ENCODE results near the gene VIPR1.

VIPR1 gene

DNA sequence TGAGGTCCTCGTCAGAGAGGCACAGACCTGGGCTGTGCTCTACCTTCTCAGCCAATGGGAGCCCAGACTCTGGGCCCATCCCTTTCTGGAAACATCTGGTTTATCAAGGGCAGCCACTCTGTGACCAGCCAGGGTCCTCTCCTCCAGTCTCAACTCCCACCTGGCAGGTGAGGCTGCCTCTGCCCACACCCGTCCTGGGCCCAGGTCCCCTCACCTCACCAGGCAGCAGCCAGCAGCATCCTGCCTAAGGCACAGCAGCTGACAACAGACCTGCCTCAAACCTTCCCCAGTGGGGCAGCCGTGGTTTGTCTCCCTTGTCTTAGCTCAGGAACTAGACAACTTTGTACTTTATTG, 8.7 kb upstream of the VIPR1 start:
- no peak for DNase-seq

GRCh38 chr3:42495393-42495792, 7.0 kb upstream of the VIPR1 start:
- DNase-seq = no peak

GRCh38 chr3:42497009-42497731, 5.3 kb upstream of the VIPR1 start:
- no peak for DNase-seq

DNA sequence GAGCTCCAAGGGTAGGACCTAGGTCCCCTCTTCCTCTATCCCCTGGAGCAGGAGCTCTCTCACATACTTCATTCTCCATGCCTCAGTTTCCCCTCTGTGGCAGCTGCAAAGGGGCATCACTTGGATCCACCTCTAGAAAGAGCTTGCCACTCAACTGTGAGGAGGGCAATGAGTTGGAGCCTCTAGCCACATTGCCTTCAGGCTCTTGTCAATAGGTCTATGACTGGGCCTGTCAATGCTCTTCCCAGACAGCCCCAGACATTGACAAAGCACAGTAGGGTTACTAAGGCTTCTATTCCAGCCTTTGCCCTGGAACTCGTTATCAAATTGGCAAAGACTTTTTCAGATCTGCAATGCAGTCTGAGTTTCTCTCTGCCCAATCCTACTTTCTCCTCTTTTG, 4.4 kb upstream of the VIPR1 start:
- DNase-seq = no peak

DNA sequence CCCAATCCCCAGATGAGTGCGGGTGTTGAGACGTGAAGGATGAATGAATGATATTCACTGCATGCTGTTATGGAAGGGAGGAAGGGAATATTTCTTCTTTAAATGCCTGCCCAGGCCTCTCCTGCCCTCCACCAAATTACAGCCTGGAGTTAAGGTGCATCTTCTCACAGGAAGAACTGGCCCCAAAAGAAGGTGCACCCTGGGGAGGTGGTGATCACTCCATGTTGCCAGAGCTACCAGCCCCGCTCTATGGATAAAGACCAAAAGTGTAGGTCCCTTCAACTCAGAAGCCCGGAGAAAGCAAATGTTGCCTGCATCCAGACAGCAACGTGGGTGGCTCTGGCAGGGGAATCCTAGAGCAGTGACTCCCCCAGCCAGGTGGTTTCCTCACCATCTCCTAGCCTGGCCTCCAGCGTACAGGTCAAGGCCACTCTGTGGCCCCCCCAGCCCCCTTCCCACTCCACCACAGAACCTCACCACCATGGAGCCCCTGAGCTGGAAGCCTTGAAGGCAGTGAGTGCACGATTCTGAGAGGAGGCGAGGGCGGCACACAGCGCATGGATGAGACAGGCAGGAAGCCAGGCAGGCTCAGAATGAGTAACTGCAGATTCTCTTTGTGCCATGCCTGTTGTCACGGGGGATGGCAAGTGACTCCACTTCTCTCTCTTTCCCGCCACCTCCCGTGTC, 3.5 kb upstream of the VIPR1 start:
- DNase-seq = no peak

GRCh38 chr3:42499478-42499871, 3.0 kb upstream of the VIPR1 start:
- no peak for DNase-seq

- DNase-seq = no peak
These were observed 2.4 kb upstream of the VIPR1 start for GRCh38 chr3:42500091-42500490.

DNA sequence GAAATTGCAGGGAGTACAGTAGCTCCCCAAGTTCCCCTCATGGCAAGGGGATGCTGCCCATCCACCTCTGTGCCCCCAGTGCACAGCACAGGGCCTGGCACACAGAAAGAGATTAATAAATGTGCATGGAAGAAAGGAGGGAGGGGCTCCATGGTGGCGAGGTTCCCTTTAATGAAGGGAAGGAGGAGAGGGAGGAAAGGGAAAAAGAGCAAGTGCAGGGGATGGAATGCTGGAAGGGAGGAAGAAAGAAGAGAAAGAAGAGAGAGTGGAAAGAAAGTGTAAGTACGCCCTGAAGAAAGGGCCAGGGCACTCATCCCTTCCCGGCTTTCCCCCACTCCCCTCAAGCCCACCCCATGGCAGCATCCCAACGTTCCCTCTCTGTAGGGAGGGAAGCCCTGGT, 1.5 kb upstream of the VIPR1 start:
- no peak for DNase-seq

DNA sequence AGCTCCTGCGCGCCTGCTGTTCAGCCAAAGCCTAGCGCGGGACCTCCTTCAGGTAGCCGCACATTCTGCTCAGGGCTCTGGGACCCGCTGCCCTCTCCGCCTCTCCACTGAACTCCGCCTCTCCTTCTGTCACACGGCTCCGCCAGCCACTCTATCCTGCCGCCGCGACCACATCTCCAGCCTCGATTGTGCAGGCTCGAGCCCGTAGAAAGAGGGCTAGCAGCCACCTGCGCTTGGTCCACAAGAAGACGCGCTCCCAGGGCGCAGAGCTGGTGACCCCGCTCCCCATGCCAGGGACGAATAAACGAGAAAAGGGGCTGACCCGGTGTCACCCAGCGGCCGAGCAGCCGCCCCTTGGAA, 1.1 kb upstream of the VIPR1 start:
- no peak for DNase-seq

DNA sequence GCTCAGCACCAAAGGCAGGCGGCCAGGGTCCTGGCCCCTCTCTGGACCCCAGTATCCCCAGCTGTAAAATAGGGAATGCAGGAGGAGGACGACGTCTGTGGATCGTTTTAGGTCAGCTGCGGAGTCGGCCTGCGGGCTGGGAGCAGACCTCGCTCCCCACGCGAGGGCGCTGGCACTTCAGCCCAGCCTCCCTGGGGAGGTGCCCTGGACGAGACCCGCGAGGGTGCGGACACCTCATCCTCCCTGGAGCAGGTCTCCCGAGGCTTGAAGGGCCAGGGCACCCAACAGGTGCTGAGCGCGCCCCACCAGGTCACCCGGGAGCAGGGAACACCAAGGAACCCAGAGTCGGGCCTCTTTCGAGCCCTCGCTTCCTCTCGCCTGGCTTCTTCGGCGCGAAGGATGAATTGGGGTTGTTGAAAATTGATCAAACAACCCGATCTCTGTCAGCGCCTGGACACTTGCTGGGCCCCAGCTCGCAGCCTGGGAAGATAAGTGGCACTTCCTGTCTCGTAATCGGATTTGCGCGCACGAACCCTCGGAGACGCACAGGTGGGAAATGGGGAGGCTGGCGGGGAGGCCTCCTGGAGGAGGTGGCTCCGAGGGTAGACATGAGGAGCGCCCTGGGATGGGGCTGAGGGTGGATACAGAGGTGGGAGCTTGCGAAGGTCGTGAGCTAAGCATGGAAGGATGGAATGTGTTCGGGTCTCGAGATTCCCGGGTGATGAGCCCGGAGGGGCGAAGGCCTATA, 588 bp upstream of the VIPR1 start:
- peak; percentile 66 for DNase-seq

- no peak for DNase-seq
These were observed 945 bp downstream of the VIPR1 start for GRCh38 chr3:42503251-42503924.

GRCh38 chr3:42503957-42504333, 1.5 kb downstream of the VIPR1 start:
- no peak for DNase-seq

DNA sequence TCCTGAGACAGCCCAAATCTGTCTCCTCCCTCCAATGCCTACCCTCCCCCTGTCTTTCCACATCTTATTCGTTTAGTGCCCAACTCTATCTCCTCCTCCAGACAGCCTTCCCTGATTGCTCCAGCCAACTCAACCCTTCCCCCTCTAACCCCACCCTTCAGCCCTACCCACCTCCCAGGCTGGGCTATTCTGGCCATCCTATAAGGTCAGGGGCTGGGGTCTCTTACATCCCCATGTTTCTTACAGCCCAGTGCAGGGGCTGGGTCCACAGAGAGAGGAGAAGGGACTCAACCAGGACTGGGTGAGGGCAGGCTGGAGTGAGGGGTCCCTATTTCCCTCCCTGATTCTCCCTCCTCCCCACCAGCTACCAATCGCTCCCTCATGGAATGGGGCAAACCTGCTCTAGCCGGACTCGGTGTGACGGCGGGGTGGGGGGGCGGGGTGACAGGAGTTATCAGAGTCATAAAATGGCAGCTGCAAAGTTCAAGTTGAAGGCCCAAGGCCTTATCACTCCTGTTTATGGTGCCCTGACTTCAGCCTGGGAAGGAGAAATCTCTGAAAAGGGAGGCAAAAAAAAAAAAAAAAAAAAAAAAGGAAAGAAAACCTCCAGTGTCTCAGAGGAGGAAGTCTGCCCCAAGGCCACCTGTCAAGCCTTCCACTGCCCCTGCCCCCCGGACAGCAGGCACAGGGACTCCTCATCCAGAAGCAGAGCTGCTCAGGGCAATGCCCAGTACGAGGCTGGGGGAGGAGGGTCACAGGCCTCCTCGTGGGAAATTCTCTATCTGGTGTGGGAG, 2.1 kb downstream of the VIPR1 start:
- DNase-seq = no peak

DNA sequence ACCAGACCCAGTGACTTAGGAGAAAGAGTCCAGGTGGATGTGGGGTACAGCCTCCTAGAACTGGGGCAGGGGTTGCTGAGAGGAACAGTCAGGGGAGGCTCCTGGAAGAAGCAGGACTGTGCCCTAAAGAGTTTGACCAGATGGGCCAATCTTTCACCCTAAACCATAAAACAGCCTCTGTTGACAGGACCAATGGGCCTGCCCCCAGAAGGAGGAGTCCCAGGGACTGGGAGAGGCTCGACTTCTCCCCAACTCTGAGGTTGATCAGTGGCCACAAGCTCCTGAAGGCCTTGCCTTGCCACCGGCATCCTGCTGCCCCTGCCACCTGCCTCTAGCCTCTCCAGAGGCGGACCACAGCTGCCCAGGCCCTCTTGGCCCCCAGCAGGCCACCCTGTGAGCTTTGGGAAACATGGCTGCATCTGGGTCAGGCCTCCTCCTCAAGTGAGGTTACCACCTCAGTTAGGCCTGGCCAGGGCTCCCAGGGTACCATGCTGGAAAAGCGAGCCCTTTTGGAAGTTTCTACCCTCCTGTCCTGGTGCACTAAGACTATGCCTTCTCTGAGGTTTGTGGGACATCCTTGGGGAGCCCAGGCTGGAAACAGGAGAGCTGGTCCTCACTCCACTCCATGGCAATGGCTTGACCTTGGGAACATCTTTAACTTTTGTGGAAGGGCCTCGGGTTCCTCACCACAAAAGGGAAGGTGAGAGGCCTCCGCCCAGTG, 2.8 kb downstream of the VIPR1 start:
- DNase-seq = no peak

GRCh38 chr3:42505849-42506410, 3.5 kb downstream of the VIPR1 start:
- no peak for DNase-seq

GRCh38 chr3:42507252-42507651, 4.8 kb downstream of the VIPR1 start:
- DNase-seq = no peak

DNA sequence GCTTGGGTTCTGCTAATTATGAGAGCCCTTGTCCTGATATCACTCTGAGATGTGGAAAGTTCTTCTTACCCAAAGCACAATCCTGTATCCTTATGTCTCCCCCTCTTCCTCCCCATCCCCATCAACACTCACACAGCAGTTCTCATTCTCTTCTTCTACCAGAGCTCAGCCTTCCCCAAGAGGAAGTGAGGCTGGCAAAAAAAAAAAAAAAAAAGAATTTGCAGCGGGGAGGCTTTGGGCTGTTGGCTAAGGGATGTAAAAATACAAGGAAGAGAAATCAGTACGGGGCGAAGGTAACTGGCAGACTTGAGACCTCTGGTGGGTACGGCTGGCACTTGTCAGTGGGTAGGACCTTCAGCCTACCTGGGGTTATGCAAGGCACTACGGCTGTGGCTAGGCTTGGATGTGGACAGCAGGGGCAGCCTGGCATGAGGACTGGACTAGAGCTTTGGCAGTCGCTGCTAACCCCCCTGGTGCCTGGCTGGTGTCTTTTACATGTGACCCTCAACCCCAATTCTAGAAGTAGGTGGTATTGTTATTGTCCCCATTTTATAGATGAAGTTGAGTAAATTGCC, 5.4 kb downstream of the VIPR1 start:
- DNase-seq = no peak

DNA sequence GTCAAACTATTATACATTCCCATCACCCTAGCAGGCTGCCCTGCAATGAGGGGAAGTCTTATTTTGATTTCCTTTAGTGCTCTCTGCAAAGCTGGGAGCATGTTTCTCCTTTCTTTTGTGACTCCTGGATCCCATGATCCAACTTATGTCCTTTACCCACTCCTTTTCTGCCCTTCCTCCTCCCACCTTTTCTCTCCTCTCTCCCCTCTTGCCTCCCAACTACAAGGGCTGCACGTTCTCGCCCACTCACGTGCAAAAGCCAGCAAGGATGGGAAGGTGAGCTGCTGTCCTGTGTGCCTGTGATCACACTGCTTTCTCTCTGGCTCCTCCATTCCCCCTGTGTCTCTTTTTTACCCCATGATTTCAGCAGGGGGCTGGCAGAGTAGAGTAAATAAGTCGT, 6.1 kb downstream of the VIPR1 start:
- no peak for DNase-seq

DNA sequence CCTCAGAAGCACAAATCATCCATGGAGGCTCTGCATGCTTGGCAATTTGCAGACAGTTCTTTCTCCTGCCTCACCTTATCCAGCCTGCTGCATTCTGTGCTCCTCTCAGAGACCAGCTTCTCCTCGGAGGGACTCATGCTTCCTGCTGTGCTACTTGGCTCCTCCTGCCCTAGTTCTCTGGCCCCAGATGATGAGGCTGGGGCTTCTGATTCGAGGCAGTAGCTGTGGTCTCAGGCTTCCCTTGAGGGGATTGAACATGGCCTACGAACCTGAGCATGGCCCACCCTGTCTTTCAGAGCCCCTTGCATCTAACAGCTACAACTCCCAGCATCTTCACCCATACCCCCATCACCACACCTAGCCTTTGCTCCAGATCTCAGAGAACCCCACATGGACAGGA, 6.7 kb downstream of the VIPR1 start:
- DNase-seq = no peak

DNA sequence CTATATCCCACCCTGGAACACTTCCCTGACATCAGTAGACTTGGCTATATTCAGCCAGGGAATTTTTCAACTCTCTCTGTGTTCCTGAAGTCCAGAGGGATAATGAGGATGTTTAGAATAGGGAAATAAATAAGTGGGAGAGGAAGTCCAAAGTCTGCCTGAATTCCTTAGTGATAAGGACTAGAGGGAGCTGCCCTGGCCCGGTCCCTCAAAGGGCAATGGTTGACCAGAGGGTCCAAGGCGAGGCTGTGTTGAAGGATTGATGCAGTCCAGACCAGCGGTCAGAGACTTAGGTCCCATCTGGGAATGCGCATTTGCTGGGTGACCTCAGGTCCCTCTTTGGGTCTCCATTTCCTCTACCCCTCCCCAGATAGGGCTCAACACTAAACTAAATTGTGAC, 7.9 kb downstream of the VIPR1 start:
- DNase-seq = no peak

- DNase-seq = no peak
These were observed 8.8 kb downstream of the VIPR1 start for GRCh38 chr3:42511201-42511600.

GRCh38 chr3:42511736-42512135, 9.3 kb downstream of the VIPR1 start:
- no peak for DNase-seq
